Fibroblast of lung (primary cell): ENCODE measurements around the gene PPP1R16B. TPM values are rescaled to one million over a fixed set of nuclear protein-coding genes. Genes with fewer than 3 reads are reported as not detected.

Experiments
- DNase-seq, 2 donors: peaks; one replicate each; pipeline versions ENCODE4 v3.0.0 to v3.0.0-alpha.2; 2010; ENCODE audit warnings: low read depth in 2 of 2
- H2AFZ ChIP-seq: 2 replicates; pipeline ENCODE4 v1.5.1; 2012; ENCODE audit warnings: low read length, control low read depth, inconsistent platforms
- H3K27ac ChIP-seq: 2 replicates; pipeline ENCODE4 v1.5.1; 2011; ENCODE audit warnings: low read length, control low read depth; ENCODE audit not compliant: insufficient read depth
- H3K27me3 ChIP-seq: 2 replicates; pipeline ENCODE4 v1.5.1; 2011; ENCODE audit warnings: mild to moderate bottlenecking, low read length; ENCODE audit not compliant: control insufficient read depth, insufficient read depth
- H3K36me3 ChIP-seq: 2 replicates; pipeline ENCODE4 v1.5.1; 2011; ENCODE audit warnings: low read length; ENCODE audit not compliant: control insufficient read depth, insufficient read depth
- H3K4me1 ChIP-seq: 2 replicates; pipeline ENCODE4 v1.5.1; 2011; ENCODE audit warnings: low read length; ENCODE audit not compliant: control insufficient read depth, insufficient read depth; ENCODE audit errors: extremely low read depth
- H3K4me2 ChIP-seq: 2 replicates; pipeline ENCODE4 v1.5.1; 2011; ENCODE audit warnings: low read length, control low read depth; ENCODE audit not compliant: insufficient read depth; ENCODE audit errors: extremely low read depth
- H3K4me3 ChIP-seq, 4 experiments: fragments of 200-600 bp in 1 of 4; sonication (generic) in 1 of 4; replicated peaks in 1 of 4; 2 replicates each; pipeline ENCODE4 v1.5.1; 2011 to 2016; ENCODE audit warnings: low read length in 4 of 4, low read depth in 3 of 4, mild to moderate bottlenecking in 3 of 4, control low read depth in 2 of 4, inconsistent platforms in 1 of 4, mixed read lengths in 1 of 4; ENCODE audit not compliant: insufficient read depth in 1 of 4; ENCODE audit errors: control extremely low read depth in 1 of 4
- H3K79me2 ChIP-seq: 2 replicates; pipeline ENCODE4 v1.5.1; 2012; ENCODE audit warnings: mild to moderate bottlenecking, low read length, inconsistent platforms; ENCODE audit not compliant: control insufficient read depth, insufficient read depth
- H3K9ac ChIP-seq: 2 replicates; pipeline ENCODE4 v1.5.1; 2011; ENCODE audit warnings: mild to moderate bottlenecking, low read length, control low read depth; ENCODE audit not compliant: insufficient read depth
- H3K9me3 ChIP-seq: 2 replicates; pipeline ENCODE4 v1.5.1; 2012; ENCODE audit warnings: low read depth, low read length; ENCODE audit not compliant: control insufficient read depth, insufficient read depth
- H4K20me1 ChIP-seq: 2 replicates; pipeline ENCODE4 v1.5.1; 2011; ENCODE audit warnings: low read length; ENCODE audit not compliant: control insufficient read depth, insufficient read depth; ENCODE audit errors: extremely low read depth
- CTCF ChIP-seq, 2 donors: IDR thresholded peaks in 1 of 2; conservative IDR thresholded peaks in 1 of 2; 1 replicate in 1 of 2; 2 replicates in 1 of 2; pipeline ENCODE4 v1.5.1; 2011 to 2012; ENCODE audit warnings: low read length in 2 of 2, control low read depth in 1 of 2, inconsistent platforms in 1 of 2, low read depth in 1 of 2, mild to moderate bottlenecking in 1 of 2
- EZH2 ChIP-seq: IDR thresholded peaks from 2 replicates; pipeline ENCODE4 v1.5.1; 2012; ENCODE audit warnings: low read length, control low read depth, mild to moderate bottlenecking; ENCODE audit errors: missing control alignments
- polyA plus RNA-seq, 2 donors: library from polyadenylated mRNA; depleted of rRNA in 1 of 2; stranded (reverse) in 1 of 2; unstranded in 1 of 2; fragments of >200 nt; gene quantifications; 2 replicates each; pipeline ENCODE4 v1.2.1, GENCODE V29; 2011 to 2012; ENCODE audit warnings: missing spikeins in 1 of 2
- total RNA-seq: library from RNA; depleted of rRNA; stranded (reverse); fragments of >200 nt; gene quantifications from 2 replicates; pipeline ENCODE4 v1.2.1, GENCODE V29; 2014

The PPP1R16B gene
- total and polyA plus RNA-seq, 2 donors (not counting 1 experiment from before 2014, with no cell fraction given), result under 0.01 TPM; not detected in 1

GRCh38 chr20:38893565-38894090 is 88.1 kb downstream of the PPP1R16B start:
- H3K4me1 ChIP-seq, result no peaks in the 10 kb centered on the region
- H3K27ac ChIP-seq, result no peak overlapping the region
- H3K36me3 ChIP-seq, result no peaks in the 10 kb centered on the region
- no peak overlapping the region for H3K9ac ChIP-seq
- H3K4me3 ChIP-seq, result no peak overlapping the region
- TF ChIP-seq EZH2 (no peak), CTCF (conservative IDR thresholded peaks at IDR 0.05 in 1 of 2, IDR thresholded peaks at IDR 0.05 in 1 of 2; ENCODE audit: low read depth in 1 of 2, low read length in 2 of 2) (peak; percentile 80 to 93)
- DNase-seq, result peak; percentile 8 to 27
- H2AFZ ChIP-seq, result no peak overlapping the region
- peaks cover 11% of the 10 kb centered on the region for H3K27me3 ChIP-seq
- no peaks in the 10 kb centered on the region for H4K20me1 ChIP-seq
- H3K9me3 ChIP-seq, result no peaks in the 10 kb centered on the region
- no peaks in the 10 kb centered on the region for H3K79me2 ChIP-seq
- H3K4me2 ChIP-seq, result no peak overlapping the region

DNA sequence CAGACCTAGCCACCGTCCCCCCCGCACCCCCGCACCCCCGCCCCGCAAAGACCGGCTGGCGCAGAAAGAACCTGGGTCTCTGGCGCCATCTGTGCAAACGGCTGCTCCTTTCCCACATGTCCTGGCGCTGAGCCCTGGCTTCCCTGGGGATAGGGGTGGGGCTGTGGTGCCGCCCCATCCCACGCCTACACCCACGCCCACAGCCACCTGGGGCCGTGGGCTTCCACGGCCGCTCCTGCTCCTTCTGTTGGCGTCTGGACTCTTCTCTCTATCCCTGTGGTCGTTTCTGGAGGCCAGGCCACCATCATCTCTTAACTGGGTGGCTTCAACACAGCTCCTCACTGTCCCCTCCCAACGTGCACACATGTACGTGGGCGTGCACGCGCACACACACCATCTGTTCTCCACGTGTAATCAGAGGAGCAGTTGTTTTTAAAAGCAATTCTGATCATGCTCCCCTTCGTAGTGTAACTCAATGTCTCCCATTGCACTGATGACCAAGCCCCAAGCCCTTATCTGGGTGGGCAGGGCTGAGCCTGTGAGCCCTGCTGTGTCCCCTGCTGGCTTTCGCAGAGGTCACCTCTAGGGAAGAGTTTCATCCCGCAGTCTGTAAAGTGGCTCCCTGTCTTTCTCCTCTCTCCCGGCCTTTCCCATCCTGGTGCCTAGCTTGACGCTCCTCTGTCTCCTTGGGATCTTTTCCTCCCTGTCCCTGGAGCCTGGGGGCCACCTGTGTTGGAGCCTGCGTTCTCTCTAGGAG is 88.8 kb downstream of the PPP1R16B start:
- Histone ChIP-seq H3K79me2 (no peaks in the 10 kb centered on the region), H3K27me3 (peaks cover 11% of the 10 kb centered on the region), H3K9ac (no peak overlapping the region), H3K27ac (no peak overlapping the region), H3K9me3 (no peaks in the 10 kb centered on the region), H3K36me3 (no peaks in the 10 kb centered on the region), H3K4me3 (no peak overlapping the region), H4K20me1 (no peaks in the 10 kb centered on the region), H3K4me2 (no peak overlapping the region), H2AFZ (no peak overlapping the region), H3K4me1 (no peaks in the 10 kb centered on the region)
- peak in 1 of 2 donors; percentile 3 for DNase-seq
- TF ChIP-seq EZH2 (no peak), CTCF (conservative IDR thresholded peaks at IDR 0.05 in 1 of 2, IDR thresholded peaks at IDR 0.05 in 1 of 2; ENCODE audit: low read depth in 1 of 2, low read length in 2 of 2) (no peak)

DNA sequence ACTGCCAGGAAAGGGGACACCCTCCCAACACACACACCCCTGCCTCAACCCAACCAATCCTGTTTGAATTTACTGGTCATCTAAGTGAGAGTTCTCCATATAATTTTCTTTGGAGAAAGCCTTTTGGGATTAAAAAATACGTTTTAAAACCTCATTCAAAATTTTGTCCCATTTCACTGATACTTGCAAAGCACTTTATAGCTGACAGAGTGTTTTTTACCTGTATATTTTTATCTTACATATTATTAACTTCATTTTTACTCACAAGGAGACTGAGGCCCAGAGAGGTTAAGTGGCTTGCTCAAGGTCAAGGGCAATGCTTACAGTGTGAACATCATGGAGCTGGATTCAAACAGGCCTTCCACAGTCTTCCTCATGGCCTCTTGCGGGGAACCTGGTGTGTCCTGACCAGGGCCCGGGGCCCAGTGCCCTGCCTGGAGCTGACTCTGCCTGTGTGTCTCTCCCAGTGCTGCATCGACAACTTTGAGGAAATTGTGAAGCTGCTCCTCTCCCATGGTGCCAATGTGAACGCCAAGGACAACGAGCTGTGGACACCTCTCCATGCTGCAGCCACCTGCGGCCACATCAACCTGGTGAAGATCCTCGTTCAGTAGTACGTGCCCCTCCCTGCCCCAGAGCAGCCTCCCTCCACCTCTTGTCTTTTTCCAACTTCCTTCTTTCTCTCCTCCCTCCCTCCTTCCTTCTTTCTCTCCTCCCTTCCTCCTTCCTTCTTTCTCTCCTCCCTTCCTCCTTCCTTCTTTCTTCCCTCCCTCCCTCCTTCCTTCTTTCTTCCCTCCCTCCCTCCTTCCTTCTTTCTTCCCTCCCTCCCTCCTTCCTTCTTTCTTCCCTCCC is 89.8 kb downstream of the PPP1R16B start:
- Histone ChIP-seq H4K20me1 (no peaks in the 10 kb centered on the region), H3K79me2 (no peaks in the 10 kb centered on the region), H3K36me3 (no peaks in the 10 kb centered on the region), H3K4me2 (no peak overlapping the region), H3K9ac (no peak overlapping the region), H3K27me3 (peaks cover 11% of the 10 kb centered on the region), H3K9me3 (no peaks in the 10 kb centered on the region), H3K4me1 (no peaks in the 10 kb centered on the region), H2AFZ (no peak overlapping the region), H3K4me3 (no peak overlapping the region), H3K27ac (no peak overlapping the region)
- no peak for DNase-seq
- no peak for TF ChIP-seq EZH2
- no peak for TF ChIP-seq CTCF (conservative IDR thresholded peaks at IDR 0.05 in 1 of 2, IDR thresholded peaks at IDR 0.05 in 1 of 2; ENCODE audit: low read depth in 1 of 2, low read length in 2 of 2)
